T-helper 2 cell treated with Interferon-gamma antibody and Interleukin-4, amounts not matched to agents 5 μg/mL and 100 μg/mL, for 36 hours (primary cell): ENCODE results near the gene SEPTIN7.

Experiments
- DNase-seq: peaks from one replicate; pipeline ENCODE4 v3.0.0; 2021; ENCODE audit warnings: low spot score
- H3K27ac Mint-ChIP-seq: one replicate; pipeline ENCODE4 v1.8.0; 2021; ENCODE audit warnings: mild to moderate bottlenecking, mixed read lengths
- H3K27me3 Mint-ChIP-seq: one replicate; pipeline ENCODE4 v1.8.0; 2021; ENCODE audit warnings: low read depth, mixed read lengths
- H3K36me3 Mint-ChIP-seq: one replicate; pipeline ENCODE4 v1.8.0; 2021; ENCODE audit warnings: low read depth, mixed read lengths
- H3K4me1 Mint-ChIP-seq: one replicate; pipeline ENCODE4 v1.8.0; 2021; ENCODE audit warnings: low read depth, mixed read lengths
- H3K4me3 Mint-ChIP-seq: one replicate; pipeline ENCODE4 v1.8.0; 2022; ENCODE audit warnings: mild to moderate bottlenecking, moderate library complexity, mixed read lengths
- H3K9me3 Mint-ChIP-seq: one replicate; pipeline ENCODE4 v1.8.0; 2021; ENCODE audit warnings: mixed read lengths

Gene SEPTIN7

DNA sequence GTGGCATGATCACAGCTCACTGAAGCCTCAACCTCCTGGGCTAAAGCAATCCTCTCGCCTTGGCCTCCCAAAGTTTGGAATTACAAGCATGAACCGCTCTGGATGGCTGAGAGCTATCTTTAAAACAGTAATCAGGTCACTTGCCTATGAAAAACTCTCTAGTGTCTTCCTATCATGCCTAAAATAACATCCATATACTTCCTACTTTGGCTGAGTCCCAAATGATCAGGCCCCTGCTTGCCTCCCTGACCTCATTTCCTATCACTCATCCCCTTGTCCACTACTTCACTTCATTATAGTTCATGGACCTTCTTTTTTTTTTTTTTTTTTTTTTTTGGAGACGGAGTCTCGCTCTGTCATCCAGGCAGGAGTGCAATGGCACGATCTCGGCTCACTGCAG lies 28.0 kb downstream of the SEPTIN7 start:
- no peaks in the 10 kb centered on the region for H3K9me3 Mint-ChIP-seq
- peaks cover 24% of the 10 kb centered on the region for H3K4me1 Mint-ChIP-seq
- peaks cover 22% of the 10 kb centered on the region for H3K36me3 Mint-ChIP-seq
- H3K27me3 Mint-ChIP-seq = no peaks in the 10 kb centered on the region
- H3K4me3 Mint-ChIP-seq = no peak overlapping the region
- no peak overlapping the region for H3K27ac Mint-ChIP-seq
- no peak for DNase-seq

- H3K9me3 Mint-ChIP-seq = no peaks in the 10 kb centered on the region
- DNase-seq = no peak
- H3K27me3 Mint-ChIP-seq = no peaks in the 10 kb centered on the region
- peaks cover 29% of the 10 kb centered on the region for H3K4me1 Mint-ChIP-seq
- H3K36me3 Mint-ChIP-seq = peaks cover 37% of the 10 kb centered on the region
- H3K27ac Mint-ChIP-seq = no peak overlapping the region
- H3K4me3 Mint-ChIP-seq = no peak overlapping the region
Measured at GRCh38 chr7:35831208-35831607, 30.4 kb downstream of the SEPTIN7 start.

- H3K27ac Mint-ChIP-seq = no peak overlapping the region
- H3K36me3 Mint-ChIP-seq = peaks cover 29% of the 10 kb centered on the region
- DNase-seq = no peak
- no peaks in the 10 kb centered on the region for H3K27me3 Mint-ChIP-seq
- H3K9me3 Mint-ChIP-seq = no peaks in the 10 kb centered on the region
- peaks cover 15% of the 10 kb centered on the region for H3K4me1 Mint-ChIP-seq
- H3K4me3 Mint-ChIP-seq = no peak overlapping the region
Measured at GRCh38 chr7:35839860-35840854, 39.3 kb downstream of the SEPTIN7 start.

DNA sequence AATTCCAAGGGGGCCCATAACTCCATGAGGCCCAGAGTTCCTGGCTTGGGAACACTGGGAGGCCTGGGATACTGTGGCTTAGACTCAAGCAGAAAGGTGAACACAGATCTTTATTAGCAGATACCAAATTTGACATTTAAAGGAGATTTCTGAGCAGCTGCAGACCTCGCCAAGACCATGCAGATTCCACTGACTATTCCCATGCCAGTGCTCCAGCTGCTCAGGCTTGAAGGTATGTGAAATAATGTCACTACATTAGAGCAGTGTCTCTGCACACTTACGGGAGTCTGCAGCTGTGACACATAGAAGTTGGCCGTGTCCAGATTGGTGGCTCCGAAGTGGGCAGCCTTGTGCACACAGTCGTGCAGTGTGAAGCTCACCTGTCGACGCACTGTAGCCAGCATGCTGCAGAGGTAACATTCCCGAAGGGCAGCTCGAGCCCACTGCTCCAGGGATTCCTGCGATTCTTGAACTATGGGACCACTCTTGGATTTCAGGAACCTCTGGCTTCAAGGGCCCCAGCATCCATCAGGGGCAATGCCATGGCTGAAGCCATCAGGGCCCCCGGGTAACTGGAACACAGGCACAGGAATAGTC lies 46.1 kb downstream of the SEPTIN7 start:
- Mint-ChIP-seq H3K36me3 (peaks cover 33% of the 10 kb centered on the region), H3K9me3 (no peaks in the 10 kb centered on the region), H3K4me1 (peaks cover 5% of the 10 kb centered on the region), H3K27me3 (no peaks in the 10 kb centered on the region), H3K4me3 (no peak overlapping the region), H3K27ac (no peak overlapping the region)
- DNase-seq = no peak

- H3K27me3 Mint-ChIP-seq = no peaks in the 10 kb centered on the region
- H3K4me3 Mint-ChIP-seq = no peak overlapping the region
- no peaks in the 10 kb centered on the region for H3K9me3 Mint-ChIP-seq
- H3K4me1 Mint-ChIP-seq = peaks cover 6% of the 10 kb centered on the region
- H3K27ac Mint-ChIP-seq = no peak overlapping the region
- DNase-seq = no peak
- peaks cover 41% of the 10 kb centered on the region for H3K36me3 Mint-ChIP-seq
Measured at GRCh38 chr7:35848725-35849124, 47.9 kb downstream of the SEPTIN7 start.

DNA sequence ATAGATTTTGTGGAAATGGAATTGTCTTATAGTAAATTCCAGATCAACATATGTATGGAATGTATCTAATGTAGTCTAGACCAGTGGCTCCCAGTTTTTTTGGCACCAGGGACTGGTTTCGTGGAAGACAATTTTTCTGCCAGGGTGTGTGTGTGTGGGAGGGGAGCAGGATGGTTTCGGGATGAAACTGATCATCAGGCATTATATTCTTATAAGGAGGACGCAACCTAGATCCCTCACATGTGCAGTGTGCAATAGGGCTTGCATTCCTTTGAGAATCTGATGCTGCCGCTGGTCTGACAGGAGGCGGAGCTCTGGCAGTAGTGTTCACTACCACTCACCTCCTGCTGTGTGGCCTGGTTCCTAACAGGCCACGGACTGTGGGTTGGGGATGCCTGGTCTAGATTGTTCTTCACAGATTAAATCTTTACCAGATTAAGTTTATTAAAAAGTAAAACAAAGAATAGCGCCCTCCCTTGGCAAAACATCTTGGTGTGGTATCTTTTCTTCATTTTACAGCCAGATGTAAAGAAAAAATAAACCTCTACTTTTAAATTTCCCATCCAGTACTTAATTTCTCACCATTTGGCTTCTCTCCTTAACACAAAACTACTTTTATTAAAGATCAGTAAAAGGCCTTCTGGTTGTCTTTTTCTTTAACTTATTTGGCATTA lies 48.4 kb downstream of the SEPTIN7 start:
- H3K27ac Mint-ChIP-seq = no peak overlapping the region
- no peaks in the 10 kb centered on the region for H3K9me3 Mint-ChIP-seq

GRCh38 chr7:35849954-35850353 lies 49.1 kb downstream of the SEPTIN7 start:
- H3K36me3 Mint-ChIP-seq = peaks cover 36% of the 10 kb centered on the region
- peaks cover 6% of the 10 kb centered on the region for H3K4me1 Mint-ChIP-seq
- no peaks in the 10 kb centered on the region for H3K27me3 Mint-ChIP-seq
- no peak overlapping the region for H3K27ac Mint-ChIP-seq
- no peak overlapping the region for H3K4me3 Mint-ChIP-seq
- H3K9me3 Mint-ChIP-seq = no peaks in the 10 kb centered on the region
- DNase-seq = no peak

More for the DNA sequence above, 48.4 kb downstream of the SEPTIN7 start:
- H3K36me3 Mint-ChIP-seq = peaks cover 39% of the 10 kb centered on the region
- no peak overlapping the region for H3K4me3 Mint-ChIP-seq
- peaks cover 5% of the 10 kb centered on the region for H3K4me1 Mint-ChIP-seq
- DNase-seq = no peak
- no peaks in the 10 kb centered on the region for H3K27me3 Mint-ChIP-seq
